ENCODE results near the gene KANSL3. TPM values are rescaled to one million over a fixed set of nuclear protein-coding genes. Genes with fewer than 3 reads are reported as not detected.
A peak's percentile ranks its signal among the peaks of the same experiment; 100 is the strongest.

The KANSL3 gene
- total RNA-seq, 2 experiments from 2014 or later: 60.8 to 64.4 TPM

GRCh38 chr2:96648306-96648930, 10.3 kb upstream of the KANSL3 start:
- ChIA-PET CTCF (no interaction called here), POLR2A (interaction anchor here (1.2 kb wide), 2 partner anchors 10 to 11 kb away, joined by 4 to 5 read pairs; partner anchors contain the start of gene KANSL3)
- H3K9me3 Mint-ChIP-seq (ENCODE audit: insufficient read depth): no peaks in the 10 kb centered on the region
- no peak for DNase-seq
- H3K36me3 Mint-ChIP-seq (ENCODE audit: low read depth): no peaks in the 10 kb centered on the region
- H3K27me3 Mint-ChIP-seq (ENCODE audit: low read depth): no peaks in the 10 kb centered on the region
- H3K27ac Mint-ChIP-seq: no peak overlapping the region
- no peaks in the 10 kb centered on the region for H3K4me1 Mint-ChIP-seq (ENCODE audit: low read depth)
- no peak overlapping the region for H3K4me3 Mint-ChIP-seq
- ATAC-seq: no peak

DNA sequence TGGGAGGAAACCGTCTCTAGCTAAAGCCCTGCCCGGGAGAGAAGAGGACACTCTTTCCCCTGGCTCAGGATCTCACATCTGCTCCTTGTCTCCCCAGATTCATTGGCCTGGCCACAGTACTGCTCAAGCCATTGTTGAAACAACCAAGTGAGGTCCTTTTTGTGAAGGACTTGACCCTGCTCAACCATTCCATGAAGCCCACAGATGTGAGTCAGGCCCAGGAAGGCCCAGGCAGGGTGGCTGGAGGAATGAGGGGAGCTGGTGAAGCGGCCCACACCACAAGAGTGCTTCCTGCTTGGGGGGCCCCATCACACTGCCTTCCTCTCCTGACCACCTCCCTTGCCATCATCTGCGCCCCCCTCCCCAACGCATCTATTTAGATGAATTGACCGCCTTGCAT, 9.6 kb upstream of the KANSL3 start:
- no peak overlapping the region for H3K27ac Mint-ChIP-seq
- ChIA-PET CTCF (no interaction called here), POLR2A (interaction anchor here (1.2 kb wide), 1 partner anchor 9 kb away, joined by 4 read pairs; the partner anchor contains the start of gene KANSL3)
- no peaks in the 10 kb centered on the region for H3K27me3 Mint-ChIP-seq (ENCODE audit: low read depth)
- H3K4me3 Mint-ChIP-seq: no peak overlapping the region
- H3K36me3 Mint-ChIP-seq (ENCODE audit: low read depth): no peaks in the 10 kb centered on the region
- no peaks in the 10 kb centered on the region for H3K9me3 Mint-ChIP-seq (ENCODE audit: insufficient read depth)
- DNase-seq: no peak
- H3K4me1 Mint-ChIP-seq (ENCODE audit: low read depth): no peaks in the 10 kb centered on the region
- ATAC-seq: no peak

DNA sequence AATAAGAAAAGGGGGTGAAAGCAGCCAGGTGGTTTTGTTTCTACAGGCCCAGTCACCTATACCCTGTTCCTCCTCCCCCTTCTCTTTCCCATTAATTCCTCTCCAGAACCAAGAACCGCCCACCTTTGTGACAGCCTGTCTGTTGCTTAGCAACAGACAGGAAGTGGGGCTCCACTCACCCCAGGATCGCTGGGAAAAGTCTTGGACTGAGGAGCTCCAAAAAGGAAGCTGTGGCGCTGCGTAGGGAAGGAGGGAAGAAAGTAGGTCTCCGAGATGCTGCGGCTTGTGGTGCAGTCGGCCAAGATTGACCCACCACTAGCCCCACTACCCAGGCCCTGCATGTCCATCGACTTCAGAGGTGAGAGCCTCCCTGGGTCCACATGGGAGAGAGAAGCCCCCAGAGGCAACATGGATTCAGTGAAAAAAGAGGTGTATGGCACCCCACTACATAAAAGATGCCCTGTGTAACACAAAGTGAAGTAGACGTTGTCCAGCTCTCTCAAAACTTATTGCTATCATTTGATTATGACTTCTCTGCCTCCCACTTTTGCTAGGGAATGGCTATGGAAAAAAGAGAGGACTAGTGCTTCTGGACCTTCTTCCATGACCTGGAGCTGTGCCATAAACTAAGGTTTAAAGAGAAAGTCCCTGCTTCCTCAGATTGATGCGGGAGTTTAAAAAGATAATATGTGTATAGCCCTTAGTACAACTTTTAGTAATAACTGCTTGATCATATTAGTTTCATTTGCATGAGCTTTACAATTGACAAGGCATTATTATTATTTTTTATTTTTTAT, 4.7 kb upstream of the KANSL3 start, which contains the start of gene FER1L5:
TSS of gene FER1L5 (plus strand) at position 201 of the 797 bp plus-strand sequence. CDS start at position 274, 73 bp downstream.
- no peaks in the 10 kb centered on the region for H3K9me3 Mint-ChIP-seq (ENCODE audit: insufficient read depth)
- ATAC-seq (no peak), DNase-seq (no peak)
- ChIA-PET CTCF (interaction anchor here (0.8 kb wide), 1 partner anchor 469 kb away, joined by 4 read pairs; no protein-coding TSS in a partner anchor), POLR2A (no interaction called here)
- peaks cover 7% of the 10 kb centered on the region for H3K4me1 Mint-ChIP-seq (ENCODE audit: low read depth)
- no peak within 1 kb of the TSS for H3K4me3 Mint-ChIP-seq
- H3K36me3 Mint-ChIP-seq (ENCODE audit: low read depth): no peaks in the 10 kb centered on the region
- H3K27ac Mint-ChIP-seq: no peak within 1 kb of the TSS
- H3K27me3 Mint-ChIP-seq (ENCODE audit: low read depth): peaks cover 6% of the 10 kb centered on the region

- H3K4me1 Mint-ChIP-seq (ENCODE audit: low read depth): peaks cover 34% of the 10 kb centered on the region
- CTCF ChIA-PET: interaction anchor here (0.7 to 1.2 kb wide), 10 partner anchors 9 to 474 kb away, joined by 3 to 7 read pairs (median 3); no protein-coding TSS in a partner anchor
- peak overlapping the region; percentile 80 for H3K4me3 Mint-ChIP-seq
- H3K9me3 Mint-ChIP-seq (ENCODE audit: insufficient read depth): no peaks in the 10 kb centered on the region
- H3K36me3 Mint-ChIP-seq (ENCODE audit: low read depth): peaks cover 33% of the 10 kb centered on the region
- ATAC-seq (peak; percentile 86), DNase-seq (peak; percentile 85)
- peaks cover 6% of the 10 kb centered on the region for H3K27me3 Mint-ChIP-seq (ENCODE audit: low read depth)
- POLR2A ChIA-PET: interaction anchor here (0.6 to 1.6 kb wide), 12 partner anchors 10 to 918 kb away, joined by 3 to 6 read pairs (median 3); partner anchors contain the start of gene ANKRD36
- H3K27ac Mint-ChIP-seq: peak overlapping the region; percentile 96
Observed at GRCh38 chr2:96637385-96638143, 548 bp downstream of the KANSL3 start.

GRCh38 chr2:96636551-96637171, 1.5 kb downstream of the KANSL3 start:
- peaks cover 6% of the 10 kb centered on the region for H3K27me3 Mint-ChIP-seq (ENCODE audit: low read depth)
- peaks cover 37% of the 10 kb centered on the region for H3K4me1 Mint-ChIP-seq (ENCODE audit: low read depth)
- peak overlapping the region; percentile 80 for H3K4me3 Mint-ChIP-seq
- DNase-seq (no peak), ATAC-seq (no peak)
- CTCF ChIA-PET: interaction anchor here (0.8 to 1.2 kb wide), 7 partner anchors 8 to 229 kb away, joined by 3 to 7 read pairs (median 3); no protein-coding TSS in a partner anchor
- peaks cover 37% of the 10 kb centered on the region for H3K36me3 Mint-ChIP-seq (ENCODE audit: low read depth)
- H3K27ac Mint-ChIP-seq: peak overlapping the region; percentile 96
- no peaks in the 10 kb centered on the region for H3K9me3 Mint-ChIP-seq (ENCODE audit: insufficient read depth)
- POLR2A ChIA-PET: interaction anchor here (0.6 to 1.3 kb wide), 5 partner anchors 12 to 470 kb away, joined by 3 to 5 read pairs (median 3); no protein-coding TSS in a partner anchor

GRCh38 chr2:96633641-96634040, 4.5 kb downstream of the KANSL3 start:
- POLR2A ChIA-PET: interaction anchor here (0.6 to 1.1 kb wide), 2 partner anchors 40 to 396 kb away, joined by 3 read pairs; no protein-coding TSS in a partner anchor
- no peaks in the 10 kb centered on the region for H3K9me3 Mint-ChIP-seq (ENCODE audit: insufficient read depth)
- H3K4me3 Mint-ChIP-seq: no peak overlapping the region

DNA sequence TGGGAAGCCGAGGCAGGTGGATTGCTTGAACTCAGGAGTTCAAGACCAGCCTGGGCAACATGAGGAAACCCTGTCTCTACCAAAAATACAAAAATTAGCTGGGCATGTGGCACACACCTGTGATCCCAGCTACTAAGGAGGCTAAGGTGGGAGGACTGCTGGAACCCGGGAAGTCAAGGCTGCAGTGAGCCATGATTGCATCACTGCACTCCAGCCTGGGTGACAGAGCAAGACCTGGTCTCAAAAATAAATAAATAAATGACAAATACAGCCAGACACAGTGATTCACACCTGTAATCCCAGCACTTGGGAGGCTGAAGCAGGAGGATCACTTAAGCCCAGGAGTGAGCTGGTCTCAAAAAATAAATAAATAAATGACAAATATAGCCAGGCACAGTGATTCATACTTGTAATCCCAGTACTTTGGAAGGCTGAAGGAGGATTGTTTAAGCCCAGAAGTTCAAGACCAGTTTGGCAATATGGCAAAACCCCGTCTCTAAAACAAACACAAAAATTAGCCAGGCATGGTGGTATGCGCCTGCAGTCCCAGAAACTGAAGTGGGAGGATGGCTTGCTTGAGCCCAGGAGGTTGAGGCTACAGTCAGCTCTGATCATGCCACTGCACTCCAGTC, 6.2 kb downstream of the KANSL3 start:
- ChIA-PET POLR2A (no interaction called here), CTCF (interaction anchor here (0.6 to 1.2 kb wide), 3 partner anchors 27 to 129 kb away, joined by 3 to 4 read pairs (median 3); no protein-coding TSS in a partner anchor)
- Mint-ChIP-seq H3K9me3 (ENCODE audit: insufficient read depth) (no peaks in the 10 kb centered on the region), H3K27me3 (ENCODE audit: low read depth) (no peaks in the 10 kb centered on the region), H3K4me1 (ENCODE audit: low read depth) (peaks cover 38% of the 10 kb centered on the region), H3K27ac (no peak overlapping the region), H3K4me3 (no peak overlapping the region), H3K36me3 (ENCODE audit: low read depth) (peaks cover 71% of the 10 kb centered on the region)
- DNase-seq (no peak), ATAC-seq (no peak)

More at GRCh38 chr2:96633641-96634040, 4.5 kb downstream of the KANSL3 start:
- DNase-seq (no peak), ATAC-seq (no peak)
- no peaks in the 10 kb centered on the region for H3K27me3 Mint-ChIP-seq (ENCODE audit: low read depth)
- H3K27ac Mint-ChIP-seq: no peak overlapping the region
- peaks cover 42% of the 10 kb centered on the region for H3K4me1 Mint-ChIP-seq (ENCODE audit: low read depth)
- CTCF ChIA-PET: interaction anchor here (0.6 kb wide), 1 partner anchor 23 kb away, joined by 3 read pairs; no protein-coding TSS in a partner anchor
- H3K36me3 Mint-ChIP-seq (ENCODE audit: low read depth): peaks cover 62% of the 10 kb centered on the region

GRCh38 chr2:96626553-96626942, 11.6 kb downstream of the KANSL3 start:
- POLR2A ChIA-PET: no interaction called here
- peaks cover 63% of the 10 kb centered on the region for H3K36me3 Mint-ChIP-seq (ENCODE audit: low read depth)
- H3K27me3 Mint-ChIP-seq (ENCODE audit: low read depth): no peaks in the 10 kb centered on the region
- peaks cover 16% of the 10 kb centered on the region for H3K4me1 Mint-ChIP-seq (ENCODE audit: low read depth)
- no peak overlapping the region for H3K27ac Mint-ChIP-seq
- DNase-seq: no peak
- CTCF ChIA-PET: no interaction called here
- no peak overlapping the region for H3K4me3 Mint-ChIP-seq
- ATAC-seq: no peak
- H3K9me3 Mint-ChIP-seq (ENCODE audit: insufficient read depth): no peaks in the 10 kb centered on the region

- ChIA-PET CTCF (interaction anchor here (1.3 kb wide), 1 partner anchor 135 kb away, joined by 3 read pairs; the partner anchor contains the start of gene CNNM4), POLR2A (no interaction called here)
- DNase-seq: no peak
- no peak for ATAC-seq
- H3K36me3 Mint-ChIP-seq (ENCODE audit: low read depth): peaks cover 56% of the 10 kb centered on the region
- H3K9me3 Mint-ChIP-seq (ENCODE audit: insufficient read depth): no peaks in the 10 kb centered on the region
- H3K27ac Mint-ChIP-seq: no peak overlapping the region
- H3K27me3 Mint-ChIP-seq (ENCODE audit: low read depth): no peaks in the 10 kb centered on the region
- no peak overlapping the region for H3K4me3 Mint-ChIP-seq
- peaks cover 11% of the 10 kb centered on the region for H3K4me1 Mint-ChIP-seq (ENCODE audit: low read depth)
Observed at GRCh38 chr2:96625571-96626552, 12.2 kb downstream of the KANSL3 start.

- POLR2A ChIA-PET: no interaction called here
- ATAC-seq (no peak), DNase-seq (no peak)
- Mint-ChIP-seq H3K36me3 (ENCODE audit: low read depth) (peaks cover 52% of the 10 kb centered on the region), H3K9me3 (ENCODE audit: insufficient read depth) (no peaks in the 10 kb centered on the region), H3K4me1 (ENCODE audit: low read depth) (peaks cover 19% of the 10 kb centered on the region), H3K27me3 (ENCODE audit: low read depth) (no peaks in the 10 kb centered on the region), H3K27ac (peak overlapping the region; percentile 12), H3K4me3 (no peak overlapping the region)
- CTCF ChIA-PET: no interaction called here
Observed at GRCh38 chr2:96623116-96623515, 15.0 kb downstream of the KANSL3 start.
